SJCRH30 (cell line): ENCODE measurements around the gene TXNRD3. TPM values are rescaled to one million over a fixed set of nuclear protein-coding genes. Genes with fewer than 3 reads are reported as not detected.

Source experiments
- DNase-seq, 2 experiments: peaks; one replicate each; pipeline ENCODE4 v3.0.0-alpha.2; 2015 to 2020
- H3K27ac ChIP-seq: fragments of 250-450 bp; sonication (Bioruptor Pico); 2 replicates; pipeline ENCODE4 v1.5.1; 2020; ENCODE audit warnings: mild to moderate bottlenecking, moderate library complexity
- H3K27me3 ChIP-seq: fragments of 250-450 bp; sonication (Bioruptor Pico); 2 replicates; pipeline ENCODE4 v1.5.1; 2020; ENCODE audit warnings: mild to moderate bottlenecking, moderate library complexity
- H3K36me3 ChIP-seq: fragments of 250-450 bp; sonication (Bioruptor Pico); 2 replicates; pipeline ENCODE4 v1.5.1; 2020; ENCODE audit warnings: mild to moderate bottlenecking, moderate library complexity
- H3K4me1 ChIP-seq: fragments of 250-450 bp; sonication (Bioruptor Pico); 2 replicates; pipeline ENCODE4 v1.5.1; 2020; ENCODE audit warnings: mild to moderate bottlenecking, moderate library complexity
- H3K4me3 ChIP-seq: fragments of 250-450 bp; sonication (Bioruptor Pico); 2 replicates; pipeline ENCODE4 v1.5.1; 2020; ENCODE audit warnings: mild to moderate bottlenecking, moderate library complexity
- H3K9me3 ChIP-seq: fragments of 250-450 bp; sonication (Bioruptor Pico); replicated peaks from 2 replicates; pipeline ENCODE4 v1.5.1; 2020; ENCODE audit warnings: mild to moderate bottlenecking, moderate library complexity
- total RNA-seq: library from RNA; depleted of rRNA; stranded (reverse); fragments of >200 nt; shearing (Covaris generic); gene quantifications from 2 replicates; pipeline ENCODE4 v1.2.3, GENCODE V29; 2014; rRNA removed

Gene TXNRD3
- total RNA-seq, 1 experiment from 2014 or later, result 2.3 TPM

GRCh38 chr3:126570103-126570541 lies 84.8 kb downstream of the TXNRD3 start:
- Histone ChIP-seq H3K9me3 (no peaks in the 10 kb centered on the region), H3K4me1 (no peaks in the 10 kb centered on the region), H3K27me3 (peaks cover 25% of the 10 kb centered on the region), H3K36me3 (no peaks in the 10 kb centered on the region), H3K4me3 (no peak overlapping the region), H3K27ac (no peak overlapping the region)
- no peak for DNase-seq

GRCh38 chr3:126569390-126569975 lies 85.4 kb downstream of the TXNRD3 start:
- H3K27ac ChIP-seq, result no peak overlapping the region
- no peaks in the 10 kb centered on the region for H3K4me1 ChIP-seq
- peaks cover 24% of the 10 kb centered on the region for H3K27me3 ChIP-seq
- H3K36me3 ChIP-seq, result no peaks in the 10 kb centered on the region
- no peaks in the 10 kb centered on the region for H3K9me3 ChIP-seq
- DNase-seq, result no peak
- H3K4me3 ChIP-seq, result no peak overlapping the region

DNA sequence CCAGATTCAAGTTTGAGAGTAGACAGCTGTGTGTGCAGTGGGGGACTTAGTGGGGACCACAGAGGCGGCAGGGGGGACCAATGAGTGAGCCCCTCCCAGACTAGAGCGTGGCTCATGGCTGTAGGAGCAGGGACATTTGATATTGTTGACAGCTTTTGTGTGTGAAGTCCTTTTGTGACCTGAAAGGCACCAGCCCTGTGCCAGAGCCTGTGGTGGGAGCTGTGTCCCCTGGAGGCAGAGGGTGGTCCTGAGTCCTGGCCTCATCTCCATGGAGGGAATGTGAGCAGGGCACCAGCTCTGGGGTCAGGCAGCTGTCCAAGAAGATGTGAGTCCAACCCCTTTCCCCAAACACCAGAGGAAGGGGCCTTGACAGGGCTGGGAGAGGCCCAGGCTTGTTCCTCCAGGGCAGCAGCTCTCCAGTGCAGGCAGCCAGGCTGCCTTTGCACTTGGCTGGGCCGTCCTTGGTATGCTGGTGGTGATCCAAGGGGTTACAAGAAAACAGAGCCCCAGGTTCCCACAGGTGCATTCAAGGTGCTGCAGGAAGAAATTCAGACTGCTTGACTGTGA lies 86.1 kb downstream of the TXNRD3 start:
- no peak overlapping the region for H3K27ac ChIP-seq
- H3K36me3 ChIP-seq, result no peaks in the 10 kb centered on the region
- H3K27me3 ChIP-seq, result peaks cover 19% of the 10 kb centered on the region
- no peaks in the 10 kb centered on the region for H3K9me3 ChIP-seq
- no peaks in the 10 kb centered on the region for H3K4me1 ChIP-seq
- H3K4me3 ChIP-seq, result no peak overlapping the region
- no peak for DNase-seq

- H3K36me3 ChIP-seq, result no peaks in the 10 kb centered on the region
- H3K27ac ChIP-seq, result no peak overlapping the region
- H3K4me3 ChIP-seq, result no peak overlapping the region
- H3K4me1 ChIP-seq, result no peaks in the 10 kb centered on the region
- no peaks in the 10 kb centered on the region for H3K9me3 ChIP-seq
- no peak for DNase-seq
- peaks cover 10% of the 10 kb centered on the region; the same call in 1 of the 2 replicates for H3K27me3 ChIP-seq
These were observed 87.1 kb downstream of the TXNRD3 start for GRCh38 chr3:126567696-126568438.

DNA sequence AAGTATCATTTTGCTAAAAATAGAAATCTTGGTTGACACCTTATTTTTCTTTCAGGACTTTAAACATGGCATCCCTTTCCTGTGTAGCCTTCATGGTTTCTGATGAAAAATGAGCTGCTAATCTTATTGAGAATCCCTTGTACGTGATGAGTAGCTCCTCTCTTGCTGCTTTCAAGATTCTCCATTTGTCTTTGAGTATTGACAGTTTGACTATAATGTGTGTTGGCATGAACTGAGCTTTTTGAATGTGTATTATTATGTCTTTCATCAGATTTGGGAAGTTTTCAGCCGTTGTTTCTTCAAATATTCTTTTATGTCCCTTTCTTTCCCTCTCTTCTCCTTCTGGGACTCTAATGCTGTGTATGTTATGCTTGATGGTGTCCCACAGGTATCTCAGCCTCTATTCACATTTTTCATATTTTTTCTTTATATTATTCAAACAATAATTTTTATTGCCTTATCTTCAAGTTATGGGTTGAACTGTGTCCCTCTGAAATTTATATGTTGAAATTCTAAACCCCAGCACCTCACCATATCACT lies 92.1 kb downstream of the TXNRD3 start:
- no peak overlapping the region for H3K27ac ChIP-seq
- no peaks in the 10 kb centered on the region for H3K9me3 ChIP-seq
- no peak for DNase-seq
- no peaks in the 10 kb centered on the region for H3K36me3 ChIP-seq
- H3K27me3 ChIP-seq, result no peaks in the 10 kb centered on the region; the same call in 1 of the 2 replicates
- no peaks in the 10 kb centered on the region for H3K4me1 ChIP-seq
- H3K4me3 ChIP-seq, result no peak overlapping the region

DNA sequence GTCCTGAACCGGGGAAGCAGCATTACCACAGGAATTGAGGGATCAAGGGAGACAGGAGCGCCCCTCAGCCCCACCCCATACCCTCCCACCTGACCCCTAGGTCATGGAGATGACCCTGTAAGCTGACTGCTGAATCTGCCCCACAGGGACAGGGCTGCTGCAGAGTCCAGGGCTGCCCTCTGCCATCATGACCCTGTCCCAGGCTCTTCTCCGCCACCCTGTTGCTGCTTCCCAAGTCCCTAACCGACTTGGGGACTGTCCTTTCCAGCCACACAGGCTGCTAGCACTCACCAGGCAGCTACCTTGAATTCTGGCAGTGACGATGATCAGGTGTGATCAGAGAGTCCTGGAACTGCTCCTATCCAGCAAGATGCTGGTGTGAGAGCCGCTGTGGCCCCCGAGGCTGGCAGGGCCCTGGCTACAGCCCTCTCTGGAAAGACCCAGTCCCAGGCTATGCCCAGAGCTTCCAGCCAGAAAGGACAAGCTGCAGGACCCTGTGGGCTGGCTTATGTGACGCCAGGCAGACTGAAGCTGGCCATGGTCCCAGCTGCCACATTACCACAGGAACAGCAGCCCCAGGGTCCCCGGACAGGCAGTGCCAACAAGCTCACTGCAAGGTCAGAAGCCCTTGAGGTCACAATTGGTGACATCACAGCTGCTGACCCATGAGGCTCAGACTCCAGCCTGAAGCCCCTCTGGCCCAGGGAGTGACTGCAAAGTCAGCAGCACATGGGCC lies 96.4 kb downstream of the TXNRD3 start, which contains the start of gene C3orf22:
C3orf22 (minus strand) TSS at position 597 of the 736 bp plus-strand sequence. CDS start 5,542 bp downstream, outside the sequence.
- no peaks in the 10 kb centered on the region for H3K9me3 ChIP-seq
- no peaks in the 10 kb centered on the region; the same call in 1 of the 2 replicates for H3K27me3 ChIP-seq
- DNase-seq, result no peak
- no peaks in the 10 kb centered on the region for H3K36me3 ChIP-seq
- no peaks in the 10 kb centered on the region for H3K4me1 ChIP-seq
- no peak within 1 kb of the TSS for H3K4me3 ChIP-seq
- no peak within 1 kb of the TSS for H3K27ac ChIP-seq

GRCh38 chr3:126557761-126558160 lies 97.2 kb downstream of the TXNRD3 start:
- Histone ChIP-seq H3K4me1 (no peaks in the 10 kb centered on the region), H3K36me3 (no peaks in the 10 kb centered on the region), H3K27me3 (no peaks in the 10 kb centered on the region; the same call in 1 of the 2 replicates), H3K27ac (no peak overlapping the region), H3K9me3 (no peaks in the 10 kb centered on the region), H3K4me3 (no peak overlapping the region)
- DNase-seq, result no peak

DNA sequence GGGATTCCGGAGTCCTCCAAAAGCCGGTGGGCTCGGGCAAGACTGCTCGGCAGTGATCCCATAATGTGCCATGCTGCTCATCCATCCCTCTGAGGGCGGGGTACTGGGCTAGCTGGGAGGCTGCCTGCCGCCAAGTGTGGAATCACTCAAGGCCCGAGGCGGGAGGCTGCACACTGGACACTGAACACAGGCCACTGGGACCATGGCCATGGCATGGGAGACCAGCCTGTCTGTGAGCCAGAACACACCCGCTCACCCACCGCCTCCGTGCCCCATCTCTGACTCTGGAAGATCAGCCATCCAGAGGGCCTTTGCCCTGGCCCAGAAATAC lies 97.5 kb downstream of the TXNRD3 start:
- no peak overlapping the region for H3K4me3 ChIP-seq
- H3K27ac ChIP-seq, result no peak overlapping the region
- no peaks in the 10 kb centered on the region for H3K4me1 ChIP-seq
- no peak for DNase-seq
- H3K9me3 ChIP-seq, result no peaks in the 10 kb centered on the region
- H3K27me3 ChIP-seq, result no peaks in the 10 kb centered on the region; the same call in 1 of the 2 replicates
- H3K36me3 ChIP-seq, result no peaks in the 10 kb centered on the region

Other genes starting within 250 kb of the TXNRD3 start
- 15.9 and 17.2 TPM in 2 replicates for gene ZXDC, start 179.2 kb downstream of the TXNRD3 start, total RNA-seq
- not detected in 2 replicates for gene UROC1, start 137.4 kb downstream of the TXNRD3 start, total RNA-seq
- not detected in 2 replicates for gene CHST13, start 131.0 kb downstream of the TXNRD3 start, total RNA-seq
- not detected in 2 replicates for gene C3orf22, start 96.2 kb downstream of the TXNRD3 start, total RNA-seq
- gene CHCHD6, start 49.1 kb upstream of the TXNRD3 start, total RNA-seq, result 24.2 and 24.4 TPM in 2 replicates